Activated CD8-positive, alpha-beta memory T cell treated with anti-CD3 and anti-CD28 coated beads, Interleukin-2, amount 50 U/mL, for 48 hours (primary cell): ENCODE data around the gene KMT2E.

ENCODE experiments used
- DNase-seq: peaks from one replicate; pipeline ENCODE4 v3.0.0-alpha.2; 2020

Gene KMT2E

DNA sequence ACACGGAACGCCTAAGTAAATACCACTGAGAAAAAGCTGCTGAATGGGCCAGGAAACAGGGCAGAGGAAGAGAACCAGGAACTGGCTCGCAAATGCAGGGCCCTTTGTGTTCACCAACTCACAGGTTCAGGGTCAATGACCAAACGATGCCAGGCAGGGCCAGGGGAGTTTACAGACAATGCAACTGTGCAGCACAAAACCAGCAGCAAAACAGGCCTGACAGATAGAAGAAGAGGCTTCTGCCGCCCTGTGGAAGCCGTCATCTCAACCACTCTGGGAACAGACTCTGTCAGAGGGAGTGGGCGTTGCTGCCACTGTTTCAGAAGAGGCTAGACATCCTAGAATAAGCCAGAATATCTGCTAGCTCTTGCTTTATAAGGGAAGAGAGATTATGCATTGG lies 117.9 kb downstream of the KMT2E start:
- DNase-seq, result no peak

DNA sequence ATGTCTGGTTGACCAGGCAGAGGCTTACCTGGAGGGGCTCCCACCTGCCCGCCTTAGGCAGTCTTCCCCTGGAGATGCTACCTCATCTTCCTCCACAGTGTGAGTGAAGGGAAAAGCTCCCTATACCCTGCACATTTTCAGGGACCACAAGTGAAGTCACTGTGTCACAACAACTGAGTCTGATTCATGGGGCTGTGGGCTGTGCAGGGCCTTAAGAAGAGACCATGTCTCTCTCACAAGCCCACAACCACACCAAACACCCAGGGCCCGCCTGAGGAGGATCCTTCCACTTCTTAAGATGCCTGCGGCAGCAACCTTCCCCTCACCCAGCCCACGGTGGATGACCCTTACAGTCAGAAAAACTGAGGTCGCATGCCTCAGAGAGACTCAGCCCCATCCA lies 118.3 kb downstream of the KMT2E start:
- no peak for DNase-seq

DNA sequence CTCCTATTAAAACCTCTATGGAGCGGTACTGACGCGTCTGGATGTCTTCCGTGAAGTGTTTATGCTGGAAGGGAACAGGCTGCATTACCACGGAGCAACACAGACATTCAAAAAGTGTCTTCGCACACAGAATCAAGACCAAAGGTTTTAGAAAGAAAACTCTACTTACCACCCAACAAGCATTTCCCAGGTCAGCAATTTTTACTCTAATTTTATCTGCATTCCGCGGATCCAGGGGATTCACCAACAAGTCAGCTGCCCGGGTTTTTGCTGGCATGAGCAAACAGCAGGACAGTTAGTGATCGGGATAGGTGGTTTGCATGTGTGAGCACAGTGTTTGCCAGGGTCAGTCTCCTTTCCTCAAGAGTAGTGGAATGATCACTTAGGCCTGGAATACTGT lies 118.8 kb downstream of the KMT2E start:
- DNase-seq, result no peak

DNA sequence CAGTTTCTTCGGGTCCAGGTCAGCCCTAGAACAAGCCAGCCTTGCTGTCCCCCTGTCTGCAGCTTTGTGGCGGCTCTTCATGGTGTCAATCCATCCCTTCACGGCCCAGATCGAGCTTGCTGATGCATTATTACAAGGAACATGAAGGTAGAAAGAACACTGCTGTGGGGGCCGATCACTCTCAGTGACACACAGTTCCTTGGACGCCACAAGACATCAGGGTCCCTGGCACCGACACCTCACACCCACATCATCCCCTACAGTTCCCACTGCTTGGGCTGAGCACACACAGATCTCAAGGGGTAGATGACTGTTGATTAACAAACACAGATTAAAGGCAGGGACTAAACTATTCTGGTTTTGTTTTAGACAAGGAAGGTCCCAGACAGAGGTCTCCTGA lies 119.4 kb downstream of the KMT2E start:
- DNase-seq, result no peak

DNA sequence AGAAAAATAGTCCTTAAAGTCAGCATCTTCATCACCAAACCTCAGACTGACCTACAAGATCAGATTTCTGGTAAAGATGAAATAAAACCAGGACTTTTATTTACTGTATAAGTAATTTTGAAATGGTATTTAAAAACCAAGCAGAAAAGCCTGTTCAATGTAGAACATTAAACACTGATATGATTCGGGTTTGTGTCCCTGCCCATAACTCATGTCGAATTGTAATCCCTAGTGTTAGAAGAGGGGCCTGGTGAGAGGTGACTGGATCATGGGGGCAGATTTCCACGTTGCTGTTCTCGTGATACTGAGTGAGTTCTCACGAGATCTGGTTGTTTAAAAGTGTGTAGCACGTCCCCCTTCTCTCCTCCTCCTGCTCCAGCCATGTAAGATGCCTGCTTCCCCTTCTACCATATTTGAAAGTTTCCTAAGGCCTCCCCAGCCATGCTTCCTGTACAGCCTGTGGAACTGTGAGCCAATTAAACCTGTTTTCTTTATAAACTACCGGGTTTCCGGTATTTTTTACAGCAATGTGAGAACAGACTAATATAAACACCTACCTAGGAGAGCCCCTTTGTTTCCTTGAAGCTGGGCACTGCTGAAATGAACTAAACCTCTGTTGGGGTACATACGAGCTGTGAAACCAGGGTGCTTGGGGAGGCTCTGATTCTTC lies 120.1 kb downstream of the KMT2E start:
- no peak for DNase-seq

DNA sequence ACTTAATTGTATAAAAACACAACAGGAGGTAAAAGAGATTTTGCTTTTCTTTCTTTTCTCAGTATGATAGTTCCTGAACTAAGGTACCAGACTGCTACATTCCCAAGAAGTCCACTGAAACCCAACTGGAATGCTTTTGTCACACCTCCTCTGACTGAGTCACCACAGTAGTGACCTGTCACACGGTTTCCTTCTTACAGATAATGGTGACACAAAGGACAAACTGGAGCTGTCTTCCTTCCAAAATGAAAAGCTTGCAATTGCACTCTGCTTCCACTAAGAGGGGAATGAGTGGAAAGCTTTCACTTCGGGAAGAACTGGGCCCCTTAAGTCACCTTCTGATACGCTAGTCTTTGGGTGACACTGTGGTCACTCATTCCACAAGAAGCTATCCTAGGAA lies 122.2 kb downstream of the KMT2E start:
- no peak for DNase-seq

DNA sequence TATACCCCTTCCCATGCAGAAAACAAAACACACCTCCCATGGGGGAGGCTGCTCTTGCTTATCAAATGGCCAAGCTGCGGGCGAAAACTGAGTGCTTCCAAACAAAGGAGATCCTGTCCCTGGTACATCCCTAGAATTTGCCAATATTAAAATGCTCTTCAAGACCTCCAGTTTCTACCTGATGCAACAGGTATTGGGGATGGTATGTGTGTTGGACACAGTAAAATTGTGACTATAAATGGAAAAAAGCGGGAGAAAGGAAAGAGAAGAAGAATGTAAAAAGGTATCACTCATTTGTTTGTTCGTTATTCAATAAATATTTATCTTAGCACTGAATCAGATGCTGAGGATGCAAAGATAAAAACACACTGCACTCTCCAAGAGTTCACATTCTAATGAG lies 123.9 kb downstream of the KMT2E start:
- no peak for DNase-seq

DNA sequence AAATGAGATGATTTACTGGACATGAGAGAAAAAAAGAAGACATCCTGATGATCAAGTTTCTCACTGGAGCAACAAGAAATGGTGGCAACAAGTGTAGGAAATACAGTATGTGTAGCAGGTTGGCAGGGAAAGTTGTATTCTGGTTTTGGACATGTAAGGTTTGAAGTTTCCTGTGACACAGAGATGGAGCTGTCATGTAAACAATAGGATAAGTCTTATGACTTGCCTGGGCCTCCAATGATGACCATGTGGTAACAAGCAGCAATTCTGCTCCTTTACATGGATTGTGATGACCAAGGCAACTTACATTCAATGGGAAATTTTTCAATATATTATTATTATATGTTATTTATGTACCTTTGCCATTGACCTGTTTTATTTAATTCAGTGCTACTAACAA lies 125.4 kb downstream of the KMT2E start:
- no peak for DNase-seq

DNA sequence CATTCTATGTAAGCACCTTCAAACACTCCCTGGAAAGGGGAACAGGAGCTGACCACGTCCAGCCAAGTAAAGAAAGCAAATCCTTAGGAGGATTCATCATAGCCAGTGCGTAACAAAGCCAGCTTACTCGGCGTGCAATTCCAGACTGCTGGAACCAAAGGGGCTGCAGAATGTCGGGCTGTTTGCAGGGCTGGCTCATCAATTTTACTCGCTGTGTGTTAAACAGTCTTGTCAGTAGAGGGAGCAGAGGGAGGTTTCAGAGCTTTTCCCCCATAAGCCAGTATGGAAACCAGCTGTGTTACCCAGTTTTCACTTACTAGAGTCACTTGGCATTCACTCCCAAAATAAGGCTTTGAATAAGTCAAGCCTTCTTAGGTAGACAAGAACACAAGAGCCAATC lies 127.1 kb downstream of the KMT2E start:
- DNase-seq, result no peak

DNA sequence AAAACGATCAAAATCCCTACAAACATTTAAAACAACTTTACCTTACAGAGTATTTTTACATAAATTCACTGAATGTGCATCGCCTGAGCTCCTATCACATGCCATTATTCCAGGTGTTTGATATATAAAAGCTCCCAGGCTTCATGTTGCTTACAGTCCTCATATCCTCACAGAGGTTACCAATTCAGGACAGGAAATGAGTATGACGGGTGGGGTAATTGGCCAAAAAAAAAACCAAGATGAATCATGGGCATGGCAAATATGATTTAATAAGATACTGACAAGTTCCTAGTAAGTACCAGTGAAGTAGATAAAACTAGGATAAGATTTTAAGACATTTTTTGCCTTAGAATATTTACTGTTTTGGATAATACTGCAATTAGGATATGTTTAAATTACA lies 135.8 kb downstream of the KMT2E start:
- no peak for DNase-seq

DNA sequence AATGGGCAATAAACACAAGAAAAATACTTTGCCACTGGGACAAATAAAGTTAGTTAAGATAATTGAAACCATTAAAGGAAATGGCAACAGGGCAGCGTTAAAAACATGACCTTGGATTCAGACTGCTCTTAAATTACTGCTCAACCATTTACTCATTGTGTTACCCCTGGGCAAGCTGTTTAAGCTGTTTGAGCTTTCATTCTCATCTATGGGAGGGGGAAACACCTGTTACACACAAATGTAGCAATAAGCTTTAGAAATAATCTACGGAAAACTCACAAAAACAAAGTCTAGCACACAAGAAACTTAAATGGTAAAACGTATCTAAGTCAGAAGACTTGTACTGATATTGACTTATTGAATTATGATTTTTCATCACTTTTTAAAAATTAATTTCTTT lies 137.1 kb downstream of the KMT2E start:
- no peak for DNase-seq

DNA sequence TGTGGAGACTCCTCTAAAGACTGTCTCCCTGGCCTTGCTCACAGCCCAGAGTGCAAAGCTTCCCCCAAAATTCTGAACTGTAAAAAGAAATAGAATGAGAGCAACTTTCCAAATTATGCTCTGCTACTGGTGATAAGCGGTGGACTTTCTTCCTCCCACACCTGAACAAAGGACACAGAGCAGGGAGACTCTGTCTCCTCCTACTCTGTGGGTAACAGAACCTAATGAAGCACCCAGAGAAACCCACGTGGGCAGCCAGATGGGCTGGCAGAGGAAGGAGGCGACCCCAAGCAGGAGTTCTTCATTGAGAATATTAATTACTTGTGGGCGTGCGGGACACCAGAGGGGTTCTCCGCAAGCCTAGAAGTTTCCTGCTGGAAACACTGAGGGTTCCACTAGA lies 139.5 kb downstream of the KMT2E start:
- DNase-seq, result no peak

DNA sequence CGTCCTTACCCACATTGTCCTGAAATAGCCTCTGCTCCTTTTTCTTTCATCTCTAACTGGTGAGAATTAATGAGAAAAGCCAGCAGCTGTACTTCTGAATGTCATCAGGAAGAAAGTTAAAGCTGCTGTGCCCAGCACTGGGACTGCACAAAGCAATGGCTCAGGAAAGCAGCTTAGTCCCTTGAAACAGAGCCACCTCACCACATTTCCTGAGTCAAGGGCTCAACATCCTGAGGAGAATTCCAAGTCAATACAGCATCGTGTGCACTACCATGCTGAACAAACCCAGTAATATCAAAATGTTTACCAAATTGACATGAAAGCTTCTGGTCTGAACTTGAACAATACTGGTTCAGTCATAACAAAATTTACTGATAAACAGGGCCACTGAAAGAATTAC lies 140.1 kb downstream of the KMT2E start:
- no peak for DNase-seq

DNA sequence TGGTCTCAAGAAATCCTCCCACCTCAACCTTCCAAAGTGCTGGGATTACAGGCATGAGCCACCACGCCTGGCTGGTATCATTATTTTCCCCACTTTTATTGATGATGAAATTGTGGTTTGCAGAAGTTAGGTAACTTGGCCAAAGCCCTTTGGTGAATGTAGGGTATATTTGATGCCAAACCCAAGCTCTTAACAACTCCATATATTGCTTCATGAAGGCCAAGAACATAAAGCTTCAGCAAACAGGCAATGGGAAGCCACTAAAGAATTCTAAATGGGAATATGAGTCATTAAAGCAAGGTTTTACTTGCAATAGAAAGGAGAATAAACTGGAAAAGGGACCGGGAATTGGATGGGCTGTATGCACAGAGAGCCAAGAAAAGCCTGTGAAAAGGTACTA lies 142.7 kb downstream of the KMT2E start:
- no peak for DNase-seq

DNA sequence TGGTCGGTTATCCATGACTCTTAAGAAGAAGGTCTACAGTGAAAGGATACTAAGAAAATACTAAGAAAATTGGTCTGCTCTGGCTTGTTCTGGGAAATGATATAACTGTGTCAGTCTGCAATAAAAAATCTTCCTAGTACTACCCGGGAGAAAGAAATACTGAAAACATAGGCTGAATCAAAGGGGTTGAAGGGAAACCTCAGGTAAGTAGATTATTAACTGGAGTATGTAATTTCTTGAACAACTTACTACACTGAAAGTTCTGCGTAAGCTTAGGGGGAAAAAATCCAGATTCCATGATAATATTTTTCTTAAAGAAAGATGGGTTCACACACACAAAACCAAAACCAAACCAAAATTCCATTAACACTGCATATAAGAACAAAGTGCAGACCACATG lies 143.3 kb downstream of the KMT2E start:
- no peak for DNase-seq

DNA sequence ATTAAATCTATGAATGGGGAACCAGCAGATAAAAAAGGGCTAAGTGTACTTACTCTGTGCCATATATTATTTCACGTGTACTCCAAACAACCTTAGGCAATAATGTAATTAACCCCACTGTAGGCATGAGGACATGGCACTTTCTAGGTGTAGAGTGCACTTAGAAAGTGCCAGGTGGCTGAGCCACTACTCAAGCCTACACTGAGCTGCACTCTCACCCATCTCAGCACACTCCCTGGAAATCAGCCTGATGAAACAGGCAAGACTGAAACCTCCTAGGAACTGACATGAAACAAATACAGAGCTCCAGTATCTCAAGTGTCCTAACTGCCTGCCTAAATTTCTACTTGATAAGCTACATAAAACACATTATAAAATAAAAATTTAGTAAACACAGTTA lies 147.4 kb downstream of the KMT2E start:
- no peak for DNase-seq
